Smooth muscle cell (in vitro differentiated cells): ENCODE results near the gene TRIM41. TPM values are rescaled to one million over a fixed set of nuclear protein-coding genes. Genes with fewer than 3 reads are reported as not detected.
A peak's percentile ranks its signal among the peaks of the same experiment; 100 is the strongest.
"Not testable (repeated sequence)": the region's sequence is repeated elsewhere in the genome, so short reads cannot be mapped to it uniquely, and the experiment has no call there.

Experiments
- DNase-seq: peaks from one replicate; lab custom pipeline; 2025; ENCODE audit not compliant: unreplicated experiment; lab: John Stamatoyannopoulos, UW
- H2AFZ ChIP-seq: fragments of 200-600 bp; sonication (generic); 2 replicates; pipeline ENCODE4 v1.6.0; 2016; ENCODE audit warnings: antibody characterized with exemption, low read depth, mild to moderate bottlenecking
- H3F3A ChIP-seq: fragments of 200-600 bp; sonication (generic); 2 replicates; pipeline ENCODE4 v1.6.0; 2017; ENCODE audit warnings: antibody characterized with exemption, low read depth
- H3K27ac ChIP-seq: fragments of 200-600 bp; sonication (generic); 2 replicates; pipeline ENCODE4 v1.5.1; 2016; ENCODE audit warnings: low read depth, mild to moderate bottlenecking
- H3K27me3 ChIP-seq: fragments of 200-600 bp; sonication (generic); 2 replicates; pipeline ENCODE4 v1.6.1; 2016; ENCODE audit warnings: low read depth, mild to moderate bottlenecking
- H3K36me3 ChIP-seq: fragments of 200-600 bp; sonication (generic); 2 replicates; pipeline ENCODE4 v1.5.1; 2016; ENCODE audit warnings: low read depth
- H3K4me1 ChIP-seq: fragments of 200-600 bp; sonication (generic); 2 replicates; pipeline ENCODE4 v1.5.1; 2016; ENCODE audit warnings: low read depth
- H3K4me2 ChIP-seq: fragments of 200-600 bp; sonication (generic); 2 replicates; pipeline ENCODE4 v1.6.0; 2016; ENCODE audit warnings: mild to moderate bottlenecking
- H3K4me3 ChIP-seq: fragments of 200-600 bp; sonication (generic); 2 replicates; pipeline ENCODE4 v1.5.1; 2016; ENCODE audit warnings: mild to moderate bottlenecking
- H3K79me2 ChIP-seq: fragments of 200-600 bp; sonication (generic); 2 replicates; pipeline ENCODE4 v1.6.0; 2016; ENCODE audit warnings: low read depth, mild to moderate bottlenecking
- H3K9ac ChIP-seq: fragments of 200-600 bp; sonication (generic); 2 replicates; pipeline ENCODE4 v1.6.0; 2016; ENCODE audit warnings: low read depth
- H3K9me3 ChIP-seq: fragments of 200-600 bp; sonication (generic); replicated peaks from 2 replicates; pipeline ENCODE4 v1.5.1; 2016; ENCODE audit warnings: low read depth
- H4K20me1 ChIP-seq: fragments of 200-600 bp; sonication (generic); 2 replicates; pipeline ENCODE4 v1.6.0; 2016; ENCODE audit warnings: low read depth
- CTCF ChIP-seq: fragments of 200-600 bp; sonication (generic); IDR thresholded peaks from 2 replicates; pipeline ENCODE4 v1.5.1; 2017; ENCODE audit warnings: borderline replicate concordance, mild to moderate bottlenecking, antibody characterized with exemption; ENCODE audit not compliant: insufficient read depth, poor library complexity, severe bottlenecking
- WGBS: methylation state at CpG from one replicate; pipeline ENCODE4 v1.1.7; 2016; ENCODE audit warnings: low lambda C conversion rate; 5-methylcytosine and 5-hydroxymethylcytosine counted together
- microRNA-seq: library from miRNA; unstranded; fragments of <30 nt; microRNA quantifications from one replicate; pipeline ENCODE4, GENCODE V29; 2016; ENCODE audit warnings: borderline number of aligned reads
- polyA plus RNA-seq: library from polyadenylated mRNA; unstranded; fragments of >200 nt; fragmentation: Nextera tagmentation; extraction: Ambion mirVana; gene quantifications from 2 replicates; pipeline ENCODE4 v1.2.1, GENCODE V29; 2016
- small RNA-seq: library from RNA; depleted of rRNA; stranded (forward); fragments of <200 nt; gene quantifications from one replicate; pipeline ENCODE3, GENCODE V24; 2014
- total RNA-seq: library from RNA; depleted of rRNA; stranded (reverse); fragments of >200 nt; gene quantifications from 2 replicates; pipeline ENCODE4 v1.2.3, GENCODE V29; 2014

The TRIM41 gene
- total and polyA plus RNA-seq, 2 experiments from 2014 or later, result 2.4 to 7.5 TPM

GRCh38 chr5:181283841-181284755 lies 61.0 kb downstream of the TRIM41 start:
- H3K36me3 ChIP-seq, H3F3A ChIP-seq, H3K4me2 ChIP-seq, H3K9ac ChIP-seq, H3K9me3 ChIP-seq, DNase-seq, H3K4me3 ChIP-seq, H2AFZ ChIP-seq, H3K27me3 ChIP-seq, H3K27ac ChIP-seq, H3K4me1 ChIP-seq: not testable (repeated sequence)
- H3K79me2 ChIP-seq, result peaks cover 20% of the 10 kb centered on the region
- WGBS, result 84% methylated on average over 6 of the region's 6 CpGs
- H4K20me1 ChIP-seq, result peaks cover 53% of the 10 kb centered on the region
- TF ChIP-seq CTCF, result peak; percentile 25

Small RNAs within 50 kb of the gene (microRNA-seq; reads per million reads assigned to microRNA genes)
- gene MIR4638, result 2.9 reads per million

Small RNAs within 50 kb of the gene (small RNA-seq; reads per million reads assigned to genes)
- gene MIR4638 (not detected), gene SNORD95 (not detected), gene SNORD96A (not detected)

Other genes starting within 250 kb of the TRIM41 start
- not detected in 2 replicates for gene BTNL3, start 234.4 kb upstream of the TRIM41 start, total RNA-seq
- not detected in 2 replicates for gene BTNL3, start 234.4 kb upstream of the TRIM41 start, polyA plus RNA-seq
- not detected in 2 replicates for gene BTNL9, start 183.0 kb upstream of the TRIM41 start, total RNA-seq
- not detected in 2 replicates for gene BTNL9, start 183.0 kb upstream of the TRIM41 start, polyA plus RNA-seq
- not detected in 2 replicates for gene OR2V1, start 92.1 kb upstream of the TRIM41 start, total RNA-seq
- not detected in 2 replicates for gene OR2V1, start 92.1 kb upstream of the TRIM41 start, polyA plus RNA-seq
- not detected in 2 replicates for gene OR2V2, start 75.7 kb upstream of the TRIM41 start, total RNA-seq
- not detected in 2 replicates for gene OR2V2, start 75.7 kb upstream of the TRIM41 start, polyA plus RNA-seq
- 3.4 TPM in 1 of 2 replicates, not detected in the other for gene TRIM7, start 18.1 kb upstream of the TRIM41 start, total RNA-seq
- gene TRIM7, start 18.1 kb upstream of the TRIM41 start, polyA plus RNA-seq, result 0.45 TPM in 1 of 2 replicates, not detected in the other
- 2,098 and 2,144 TPM in 2 replicates for gene RACK1, start 20.6 kb downstream of the TRIM41 start, total RNA-seq
- 617 and 686 TPM in 2 replicates for gene RACK1, start 20.6 kb downstream of the TRIM41 start, polyA plus RNA-seq
- gene TRIM52, start 37.9 kb downstream of the TRIM41 start, total RNA-seq, result 5.0 and 6.9 TPM in 2 replicates
- 3.2 and 4.8 TPM in 2 replicates for gene TRIM52, start 37.9 kb downstream of the TRIM41 start, polyA plus RNA-seq
- 0.27 TPM in 1 of 2 replicates, not detected in the other for gene OR4F3, start 144.0 kb downstream of the TRIM41 start, total RNA-seq
- gene OR4F3, start 144.0 kb downstream of the TRIM41 start, polyA plus RNA-seq, result not detected in 2 replicates